Measurements from ENCODE around the gene ARCN1. TPM values are rescaled to one million over a fixed set of nuclear protein-coding genes. Genes with fewer than 3 reads are reported as not detected.

ARCN1 gene
- total RNA-seq, 5 donors from 2014 or later (not counting 1 experiment from before 2014, with no cell fraction given), result 80.6 to 117 (median 111) TPM

DNA sequence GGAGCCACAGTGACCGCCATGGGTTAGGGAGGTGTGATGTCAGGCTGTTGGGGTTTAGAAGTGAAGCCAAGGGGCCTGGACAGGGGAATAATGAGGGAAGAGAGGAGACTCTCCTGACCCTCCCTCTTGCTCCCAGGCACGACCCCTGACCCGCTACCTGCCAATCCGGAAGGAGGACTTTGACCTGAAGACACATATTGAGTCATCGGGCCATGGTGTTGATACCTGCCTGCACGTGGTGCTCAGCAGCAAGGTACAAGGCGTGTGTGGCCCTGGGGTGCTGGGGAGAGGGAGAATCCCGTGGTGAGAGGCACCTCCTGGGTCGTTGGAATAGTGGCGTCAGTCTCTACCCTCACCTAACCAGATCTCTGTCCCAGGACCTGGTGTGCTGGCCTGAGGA, 77.7 kb downstream of the ARCN1 start:
- no peaks in the 10 kb centered on the region for H3K9me3 Mint-ChIP-seq
- Histone ChIP-seq H3K4me1 (ENCODE audit: control insufficient read depth in 1 of 2, extremely low read depth in 1 of 2, insufficient read depth in 2 of 2, low read length in 2 of 2) (peaks cover 0 to 4% of the 10 kb centered on the region in 2 experiments), H3K4me3 (ENCODE audit: control insufficient read depth in 1 of 2, extremely low read depth in 1 of 2, low read length in 1 of 2) (no peak overlapping the region), H3K36me3 (ENCODE audit: control insufficient read depth in 2 of 2, extremely low read depth in 1 of 2, insufficient read depth in 1 of 2, low read length in 1 of 2) (no peaks in the 10 kb centered on the region), H3K27me3 (replicated peaks in 1 of 2; ENCODE audit: control insufficient read depth in 2 of 2, extremely low read depth in 1 of 2, insufficient read depth in 2 of 2, low read length in 1 of 2) (no peaks in the 10 kb centered on the region), H3K9me3 (no peaks in the 10 kb centered on the region), H3K27ac (ENCODE audit: low read length) (no peak overlapping the region)
- ChIA-PET POLR2A (no interaction called here), CTCF (no interaction called here)
- no peak overlapping the region for H3K27ac Mint-ChIP-seq
- no peaks in the 10 kb centered on the region for H3K27me3 Mint-ChIP-seq
- H3K4me3 Mint-ChIP-seq, result no peak overlapping the region
- H3K36me3 Mint-ChIP-seq, result no peaks in the 10 kb centered on the region
- DNase-seq (no peak), ATAC-seq (replicated peaks in 1 of 4) (no peak)
- WGBS (ENCODE audit: insufficient coverage), result 70% methylated on average over 2 of the region's 10 CpGs
- H3K4me1 Mint-ChIP-seq, result peaks cover 9 to 10% (median 10%) of the 10 kb centered on the region in 3 donors

DNA sequence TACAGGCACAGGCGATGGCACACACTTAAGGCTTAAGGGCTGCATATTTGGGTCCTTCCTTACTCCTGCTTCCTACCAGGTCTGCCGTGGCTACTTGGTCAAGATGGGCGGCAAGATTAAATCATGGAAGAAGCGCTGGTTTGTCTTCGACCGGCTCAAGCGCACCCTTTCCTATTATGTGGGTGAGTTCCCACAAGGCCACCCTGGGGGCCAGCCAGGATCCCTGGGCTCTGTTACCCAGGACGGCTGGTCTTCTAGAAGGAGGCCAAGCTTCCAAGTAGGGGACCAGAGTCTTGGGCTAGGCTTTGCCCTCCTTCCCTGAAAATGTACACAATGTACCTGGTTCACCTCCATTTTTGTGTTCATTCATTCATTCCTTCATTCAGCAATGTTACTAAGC, 78.2 kb downstream of the ARCN1 start:
- Mint-ChIP-seq H3K4me3 (no peak overlapping the region), H3K27ac (no peak overlapping the region), H3K36me3 (no peaks in the 10 kb centered on the region), H3K27me3 (no peaks in the 10 kb centered on the region), H3K4me1 (peaks cover 9 to 10% (median 10%) of the 10 kb centered on the region in 3 donors), H3K9me3 (no peaks in the 10 kb centered on the region)
- ChIA-PET CTCF (no interaction called here), POLR2A (no interaction called here)
- WGBS (ENCODE audit: insufficient coverage), result 98% methylated on average over 5 of the region's 8 CpGs
- H3K36me3 ChIP-seq (ENCODE audit: control insufficient read depth in 2 of 2, extremely low read depth in 1 of 2, insufficient read depth in 1 of 2, low read length in 1 of 2), result no peaks in the 10 kb centered on the region
- H3K4me1 ChIP-seq (ENCODE audit: control insufficient read depth in 1 of 2, extremely low read depth in 1 of 2, insufficient read depth in 2 of 2, low read length in 2 of 2), result peaks cover 0 to 4% of the 10 kb centered on the region in 2 experiments
- H3K9me3 ChIP-seq, result no peaks in the 10 kb centered on the region
- no peak for DNase-seq
- H3K27ac ChIP-seq (ENCODE audit: low read length), result no peak overlapping the region
- no peaks in the 10 kb centered on the region for H3K27me3 ChIP-seq (replicated peaks in 1 of 2; ENCODE audit: control insufficient read depth in 2 of 2, extremely low read depth in 1 of 2, insufficient read depth in 2 of 2, low read length in 1 of 2)
- ATAC-seq (replicated peaks in 1 of 4), result no peak
- H3K4me3 ChIP-seq (ENCODE audit: control insufficient read depth in 1 of 2, extremely low read depth in 1 of 2, low read length in 1 of 2), result no peak overlapping the region

DNA sequence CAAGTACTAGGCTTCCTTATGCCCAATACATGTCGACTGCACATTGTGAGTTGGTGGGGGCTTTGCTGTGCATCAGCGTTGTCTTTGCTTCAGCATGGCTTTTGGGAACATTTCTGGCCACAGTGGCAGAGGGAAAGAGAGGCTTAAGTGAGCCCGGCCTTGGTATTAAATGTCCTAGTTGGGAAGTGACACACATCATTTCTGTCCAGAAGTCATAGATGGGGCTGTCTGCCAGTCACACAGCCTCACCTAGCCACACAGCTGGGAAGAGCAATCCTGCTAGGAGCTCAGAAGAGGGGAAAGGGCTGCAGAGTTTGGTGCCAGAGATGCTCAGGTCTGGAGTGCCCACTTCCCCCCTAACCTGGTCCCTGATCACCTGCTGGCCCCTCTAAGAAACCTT, 79.6 kb downstream of the ARCN1 start:
- CTCF ChIA-PET, result interaction anchor here in 1 of 2 donors (0.5 kb wide), 1 partner anchor 227 kb away, joined by 11 read pairs; no protein-coding TSS in a partner anchor
- no peak for ATAC-seq (replicated peaks in 1 of 4)

More for the DNA sequence above, 79.6 kb downstream of the ARCN1 start:
- H3K9me3 ChIP-seq, result no peaks in the 10 kb centered on the region
- no peaks in the 10 kb centered on the region for H3K9me3 Mint-ChIP-seq
- H3K4me3 Mint-ChIP-seq, result no peak overlapping the region
- peaks cover 9 to 10% (median 10%) of the 10 kb centered on the region in 3 donors for H3K4me1 Mint-ChIP-seq
- no peaks in the 10 kb centered on the region for H3K36me3 ChIP-seq (ENCODE audit: control insufficient read depth in 2 of 2, extremely low read depth in 1 of 2, insufficient read depth in 1 of 2, low read length in 1 of 2)
- 92% methylated on average over 2 of the region's 3 CpGs for WGBS (ENCODE audit: insufficient coverage)
- H3K4me1 ChIP-seq (ENCODE audit: control insufficient read depth in 1 of 2, extremely low read depth in 1 of 2, insufficient read depth in 2 of 2, low read length in 2 of 2), result peaks cover 0 to 4% of the 10 kb centered on the region in 2 experiments
- POLR2A ChIA-PET, result no interaction called here
- no peak for DNase-seq
- no peaks in the 10 kb centered on the region for H3K36me3 Mint-ChIP-seq
- no peak overlapping the region for H3K27ac ChIP-seq (ENCODE audit: low read length)
- H3K4me3 ChIP-seq (ENCODE audit: control insufficient read depth in 1 of 2, extremely low read depth in 1 of 2, low read length in 1 of 2), result no peak overlapping the region
- no peaks in the 10 kb centered on the region for H3K27me3 ChIP-seq (replicated peaks in 1 of 2; ENCODE audit: control insufficient read depth in 2 of 2, extremely low read depth in 1 of 2, insufficient read depth in 2 of 2, low read length in 1 of 2)
- no peak overlapping the region for H3K27ac Mint-ChIP-seq
- no peaks in the 10 kb centered on the region for H3K27me3 Mint-ChIP-seq

Other genes with a start within 250 kb of the ARCN1 start
- gene CD3D, start 229.7 kb upstream of the ARCN1 start, total RNA-seq, result 100 to 1,000 TPM; 290 to 409 (median 361) TPM
- 100 to 1,000 TPM; 170 to 215 (median 189) TPM for gene CD3G, start 228.1 kb upstream of the ARCN1 start, total RNA-seq
- gene UBE4A, start 212.8 kb upstream of the ARCN1 start, total RNA-seq, result 10 to 100 TPM; 40.7 to 44.9 (median 41.8) TPM
- 100 to 1,000 TPM; 140 to 188 (median 172) TPM for gene ATP5MG, start 170.8 kb upstream of the ARCN1 start, total RNA-seq
- gene KMT2A, start 135.9 kb upstream of the ARCN1 start, total RNA-seq, result 100 to 1,000 TPM; 130 to 183 (median 153) TPM
- gene TTC36, start 44.9 kb upstream of the ARCN1 start, total RNA-seq, result 1 to 10 TPM in 4 of 5 donors, under 1 TPM in 1; 0.53 to 1.7 (median 1.2) TPM
- 10 to 100 TPM; 19.9 to 31.7 (median 25.3) TPM for gene TMEM25, start 41.2 kb upstream of the ARCN1 start, total RNA-seq
- 10 to 100 TPM in 3 of 5 donors, 1 to 10 TPM in 2; 7.0 to 12.4 (median 11.3) TPM for gene IFT46, start 6.5 kb upstream of the ARCN1 start, total RNA-seq
- 1 to 10 TPM; 1.8 to 7.8 (median 4.0) TPM for gene PHLDB1, start 35.2 kb downstream of the ARCN1 start, total RNA-seq
- gene TREH, start 107.2 kb downstream of the ARCN1 start, total RNA-seq, result not detected
- 100 to 1,000 TPM; 220 to 312 (median 244) TPM for gene DDX6, start 218.8 kb downstream of the ARCN1 start, total RNA-seq